PFSK-1 (cell line): ENCODE results near the gene ATP13A1.

ENCODE experiments used
- FOXP2 ChIP-seq: optimal IDR thresholded peaks from 2 replicates; pipeline ENCODE3; 2011; ENCODE audit warnings: borderline replicate concordance, control low read depth, inconsistent platforms; ENCODE audit not compliant: insufficient read depth; ENCODE audit errors: extremely low read length, extremely low read depth
- POLR2AphosphoS5 ChIP-seq: IDR thresholded peaks from 2 replicates; pipeline ENCODE4 v1.6.1; 2012; ENCODE audit warnings: low read depth, mild to moderate bottlenecking, control low read depth, low read length, moderate library complexity
- SIN3A ChIP-seq: IDR thresholded peaks from 2 replicates; pipeline ENCODE4 v1.6.1; 2012; ENCODE audit warnings: mild to moderate bottlenecking, low read length, moderate library complexity, borderline replicate concordance; ENCODE audit not compliant: insufficient read depth
- TAF1 ChIP-seq: IDR thresholded peaks from 2 replicates; pipeline ENCODE4 v1.6.1; 2012; ENCODE audit warnings: low read length, control low read depth, borderline replicate concordance; ENCODE audit not compliant: insufficient read depth
- TF ChIP-seq, protein P1 (sequence below), 2 experiments: IDR thresholded peaks; 2 replicates each; pipeline versions ENCODE4 v1.6.1 to v1.8.0; 2011 to 2012; ENCODE audit warnings: low read depth in 2 of 2, low read length in 2 of 2, control low read depth in 1 of 2, inconsistent platforms in 1 of 2, mild to moderate bottlenecking in 1 of 2, moderate library complexity in 1 of 2; ENCODE audit not compliant: insufficient read depth in 1 of 2

- TF ChIP-seq TAF1 (no peak), POLR2AphosphoS5 (no peak), FOXP2 (no peak), SIN3A (no peak)
- TF ChIP-seq, protein P1, sequence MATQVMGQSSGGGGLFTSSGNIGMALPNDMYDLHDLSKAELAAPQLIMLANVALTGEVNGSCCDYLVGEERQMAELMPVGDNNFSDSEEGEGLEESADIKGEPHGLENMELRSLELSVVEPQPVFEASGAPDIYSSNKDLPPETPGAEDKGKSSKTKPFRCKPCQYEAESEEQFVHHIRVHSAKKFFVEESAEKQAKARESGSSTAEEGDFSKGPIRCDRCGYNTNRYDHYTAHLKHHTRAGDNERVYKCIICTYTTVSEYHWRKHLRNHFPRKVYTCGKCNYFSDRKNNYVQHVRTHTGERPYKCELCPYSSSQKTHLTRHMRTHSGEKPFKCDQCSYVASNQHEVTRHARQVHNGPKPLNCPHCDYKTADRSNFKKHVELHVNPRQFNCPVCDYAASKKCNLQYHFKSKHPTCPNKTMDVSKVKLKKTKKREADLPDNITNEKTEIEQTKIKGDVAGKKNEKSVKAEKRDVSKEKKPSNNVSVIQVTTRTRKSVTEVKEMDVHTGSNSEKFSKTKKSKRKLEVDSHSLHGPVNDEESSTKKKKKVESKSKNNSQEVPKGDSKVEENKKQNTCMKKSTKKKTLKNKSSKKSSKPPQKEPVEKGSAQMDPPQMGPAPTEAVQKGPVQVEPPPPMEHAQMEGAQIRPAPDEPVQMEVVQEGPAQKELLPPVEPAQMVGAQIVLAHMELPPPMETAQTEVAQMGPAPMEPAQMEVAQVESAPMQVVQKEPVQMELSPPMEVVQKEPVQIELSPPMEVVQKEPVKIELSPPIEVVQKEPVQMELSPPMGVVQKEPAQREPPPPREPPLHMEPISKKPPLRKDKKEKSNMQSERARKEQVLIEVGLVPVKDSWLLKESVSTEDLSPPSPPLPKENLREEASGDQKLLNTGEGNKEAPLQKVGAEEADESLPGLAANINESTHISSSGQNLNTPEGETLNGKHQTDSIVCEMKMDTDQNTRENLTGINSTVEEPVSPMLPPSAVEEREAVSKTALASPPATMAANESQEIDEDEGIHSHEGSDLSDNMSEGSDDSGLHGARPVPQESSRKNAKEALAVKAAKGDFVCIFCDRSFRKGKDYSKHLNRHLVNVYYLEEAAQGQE (IDR thresholded peaks at IDR 0.05; ENCODE audit: insufficient read depth in 1 of 2, low read depth in 2 of 2, low read length in 2 of 2) = no peak
These were observed 2.3 kb downstream of the ATP13A1 start for GRCh38 chr19:19661141-19661674.
